ENCODE results near the gene PPAN.
A peak's percentile ranks its signal among the peaks of the same experiment; 100 is the strongest.

Gene PPAN

GRCh38 chr19:10106100-10106936, at the start of gene PPAN:
PPAN (plus strand) TSS chr19:10106362; CDS start chr19:10106395, 33 bp downstream.
- DNase-seq = peak; percentile 97 to 100

GRCh38 chr19:10061717-10062310, 44.3 kb upstream of the PPAN start:
- DNase-seq = no peak

- no peak for DNase-seq
Measured at GRCh38 chr19:10068205-10068604, 38.0 kb upstream of the PPAN start.

GRCh38 chr19:10069046-10069445, 37.1 kb upstream of the PPAN start:
- no peak for DNase-seq

GRCh38 chr19:10070730-10071446, 35.3 kb upstream of the PPAN start:
- DNase-seq = no peak

- peak in 1 of 2 experiments; percentile 41 for DNase-seq
Measured at GRCh38 chr19:10074153-10074552, 32.0 kb upstream of the PPAN start.

GRCh38 chr19:10076535-10076934, 29.6 kb upstream of the PPAN start:
- DNase-seq = no peak

GRCh38 chr19:10078329-10078728, 27.8 kb upstream of the PPAN start:
- DNase-seq = no peak

GRCh38 chr19:10079031-10079453, 27.1 kb upstream of the PPAN start:
- DNase-seq = no peak

GRCh38 chr19:10083911-10084310, 22.3 kb upstream of the PPAN start:
- no peak for DNase-seq

- DNase-seq = no peak
Measured at GRCh38 chr19:10084803-10085202, 21.4 kb upstream of the PPAN start.

GRCh38 chr19:10085641-10086590, 20.2 kb upstream of the PPAN start, which contains the start of gene SHFL:
SHFL (plus strand) TSS chr19:10086317; CDS start chr19:10086428, 111 bp downstream.
- no peak for DNase-seq

- DNase-seq = no peak
Measured at GRCh38 chr19:10086591-10087192, 19.5 kb upstream of the PPAN start.

GRCh38 chr19:10087296-10088061, 18.7 kb upstream of the PPAN start:
- no peak for DNase-seq

- DNase-seq = no peak
Measured at GRCh38 chr19:10088949-10089554, 17.1 kb upstream of the PPAN start.

GRCh38 chr19:10089801-10090375, 16.3 kb upstream of the PPAN start:
- DNase-seq = no peak

- DNase-seq = no peak
Measured at GRCh38 chr19:10091370-10091687, 14.8 kb upstream of the PPAN start.

GRCh38 chr19:10091895-10092641, 14.1 kb upstream of the PPAN start:
- DNase-seq = no peak

- no peak for DNase-seq
Measured at GRCh38 chr19:10092648-10093294, 13.4 kb upstream of the PPAN start.
